HG03432 (cell line): ENCODE measurements around the gene RGS11.

Source experiments
- ATAC-seq: cut with Tn5 transposase; IDR thresholded peaks from one replicate; pipeline ENCODE4 v1.9.1; 2021; ENCODE audit warnings: mild to moderate bottlenecking, moderate library complexity; ENCODE audit not compliant: unreplicated experiment

The RGS11 gene

GRCh38 chr16:296806-297510 is 21.2 kb upstream of the RGS11 start:
- ATAC-seq, result no peak

GRCh38 chr16:296276-296675 is 20.5 kb upstream of the RGS11 start:
- no peak for ATAC-seq

- ATAC-seq, result no peak
Observed at GRCh38 chr16:293043-293775, 17.5 kb upstream of the RGS11 start.

GRCh38 chr16:291539-291938 is 15.8 kb upstream of the RGS11 start:
- no peak for ATAC-seq

GRCh38 chr16:290681-291405 is 15.1 kb upstream of the RGS11 start:
- ATAC-seq, result no peak

GRCh38 chr16:290015-290680 is 14.4 kb upstream of the RGS11 start:
- no peak for ATAC-seq

GRCh38 chr16:289395-289997 is 13.8 kb upstream of the RGS11 start:
- no peak for ATAC-seq

GRCh38 chr16:287981-288920 is 12.5 kb upstream of the RGS11 start:
- no peak for ATAC-seq

- no peak for ATAC-seq
Observed at GRCh38 chr16:287298-287811, 11.6 kb upstream of the RGS11 start.

GRCh38 chr16:286491-287297 is 10.9 kb upstream of the RGS11 start:
- no peak for ATAC-seq

GRCh38 chr16:285146-286055 is 9.7 kb upstream of the RGS11 start:
- ATAC-seq, result no peak

GRCh38 chr16:284204-285120 is 8.7 kb upstream of the RGS11 start:
- no peak for ATAC-seq

- no peak for ATAC-seq
Observed at GRCh38 chr16:283033-283805, 7.5 kb upstream of the RGS11 start, which contains the start of gene PDIA2. TSS of gene PDIA2 (plus strand) at chr16:283164. CDS start at chr16:283170, 6 bp downstream.

GRCh38 chr16:282491-282890 is 6.7 kb upstream of the RGS11 start:
- ATAC-seq, result no peak

- no peak for ATAC-seq
Observed at GRCh38 chr16:281660-282255, 6.0 kb upstream of the RGS11 start.
